B cell (primary cell): Measurements from ENCODE around the gene LRATD1. TPM values are rescaled to one million over a fixed set of nuclear protein-coding genes. Genes with fewer than 3 reads are reported as not detected.

Source experiments
- ATAC-seq: fragments of 200-7000 bp; cut with Tn5 transposase; one replicate; pipeline ENCODE4 v1.10.0; 2021; ENCODE audit warnings: low read depth, mild to moderate bottlenecking, moderate number of reproducible peaks, moderate library complexity
- CTCF ChIA-PET: fragments of 350-600 bp; sonication (Branson Sonifier 250); formaldehyde crosslinking; loops from one replicate; lab custom pipeline; 2021; ENCODE audit warnings: antibody characterized with exemption, inconsistent platforms; lab: Charles Lee
- POLR2A ChIA-PET: fragments of 350-600 bp; sonication (Branson Sonifier 250); formaldehyde crosslinking; loops from one replicate; lab custom pipeline; 2021; ENCODE audit warnings: antibody characterized with exemption; lab: Charles Lee
- DNase-seq: peaks from one replicate; pipeline ENCODE4 v3.0.0; 2013
- H2AFZ ChIP-seq: 2 replicates; pipeline ENCODE4 v1.6.1; 2012; ENCODE audit warnings: mild to moderate bottlenecking, low read depth, low read length; ENCODE audit not compliant: insufficient read depth, poor library complexity, severe bottlenecking
- H3K27ac ChIP-seq, 2 donors: 1 replicate in 1 of 2; 2 replicates in 1 of 2; pipeline ENCODE4 v1.5.1; 2012 to 2013; ENCODE audit warnings: low read length in 2 of 2, mild to moderate bottlenecking in 2 of 2, moderate library complexity in 1 of 2
- H3K27me3 ChIP-seq, 4 experiments: fragments of 200-600 bp in 1 of 4; sonication (generic) in 1 of 4; replicated peaks in 1 of 4; 1 replicate in 2 of 4; 2 replicates in 2 of 4; pipeline versions ENCODE4 v1.6.1 to v1.7.0; 2013 to 2016; ENCODE audit warnings: low read length in 3 of 4, mild to moderate bottlenecking in 2 of 4, mixed read lengths in 1 of 4, moderate library complexity in 1 of 4; ENCODE audit not compliant: insufficient read depth in 4 of 4, control insufficient read depth in 3 of 4; ENCODE audit errors: control extremely low read depth in 1 of 4
- H3K36me3 ChIP-seq, 2 experiments: replicated peaks in 1 of 2; 1 replicate in 1 of 2; 2 replicates in 1 of 2; pipeline versions ENCODE4 v1.6.1 to v1.7.1; 2013; ENCODE audit warnings: low read length in 1 of 2; ENCODE audit not compliant: insufficient read depth in 2 of 2, control insufficient read depth in 1 of 2; ENCODE audit errors: control extremely low read depth in 1 of 2, extremely low read depth in 1 of 2
- H3K4me1 ChIP-seq, 2 donors: fragments of 200-600 bp in 1 of 2; sonication (generic) in 1 of 2; 1 replicate in 1 of 2; 2 replicates in 1 of 2; pipeline versions ENCODE4 v1.5.1 to v1.6.1; 2013 to 2017; ENCODE audit warnings: low read length in 2 of 2; ENCODE audit not compliant: control insufficient read depth in 2 of 2, insufficient read depth in 2 of 2
- H3K4me2 ChIP-seq: replicated peaks from 2 replicates; pipeline ENCODE3; 2012; ENCODE audit warnings: mild to moderate bottlenecking, low read depth, low read length; ENCODE audit not compliant: poor library complexity, severe bottlenecking
- H3K4me3 ChIP-seq, 5 experiments: fragments of 200-600 bp in 1 of 5; sonication (generic) in 1 of 5; 1 replicate in 3 of 5; 2 replicates in 2 of 5; pipeline versions ENCODE4 v1.5.1 to v1.7.0; 2011 to 2016; ENCODE audit warnings: low read length in 4 of 5, mild to moderate bottlenecking in 4 of 5, low read depth in 2 of 5, control low read depth in 1 of 5, moderate library complexity in 1 of 5; ENCODE audit not compliant: insufficient read depth in 1 of 5; ENCODE audit errors: control extremely low read depth in 1 of 5, extremely low read depth in 1 of 5
- H3K79me2 ChIP-seq: fragments of 200-600 bp; sonication (generic); one replicate; pipeline ENCODE4 v1.6.0; 2016; ENCODE audit warnings: low read length; ENCODE audit not compliant: control insufficient read depth, insufficient read depth
- H3K9ac ChIP-seq: fragments of 200-600 bp; sonication (generic); 2 replicates; pipeline ENCODE4 v1.6.1; 2017; ENCODE audit warnings: mild to moderate bottlenecking, low read length, moderate library complexity
- H3K9me3 ChIP-seq, 3 donors: one replicate each; pipeline versions ENCODE4 v1.6.1 to v1.7.1; 2013; ENCODE audit warnings: low read length in 2 of 3; ENCODE audit not compliant: control insufficient read depth in 2 of 3, insufficient read depth in 1 of 3; ENCODE audit errors: control extremely low read depth in 1 of 3
- H4K20me1 ChIP-seq: 2 replicates; pipeline ENCODE4 v1.6.0; 2012; ENCODE audit warnings: mild to moderate bottlenecking, low read length; ENCODE audit not compliant: insufficient read depth, control insufficient read depth, poor library complexity, severe bottlenecking
- H3K27ac Mint-ChIP-seq: one replicate; pipeline ENCODE4 v1.8.0; 2021; ENCODE audit warnings: mixed read lengths
- H3K27me3 Mint-ChIP-seq: one replicate; pipeline ENCODE4 v1.8.0; 2021; ENCODE audit warnings: mixed read lengths
- H3K4me1 Mint-ChIP-seq: one replicate; pipeline ENCODE4 v1.8.0; 2021; ENCODE audit warnings: mixed read lengths
- H3K4me3 Mint-ChIP-seq: one replicate; pipeline ENCODE4 v1.8.0; 2021; ENCODE audit warnings: mixed read lengths
- H3K9me3 Mint-ChIP-seq: one replicate; pipeline ENCODE4 v1.8.0; 2022; ENCODE audit warnings: mixed read lengths; ENCODE audit not compliant: insufficient read depth
- CTCF ChIP-seq: fragments of 200-600 bp; IDR thresholded peaks from one replicate; pipeline ENCODE4 v1.8.0; 2022; ENCODE audit warnings: antibody characterized with exemption, mild to moderate bottlenecking
- EZH2 ChIP-seq: IDR thresholded peaks from 2 replicates; pipeline ENCODE4 v1.6.1; 2012; ENCODE audit warnings: borderline replicate concordance, low read depth, mild to moderate bottlenecking, moderate library complexity, low read length; ENCODE audit not compliant: insufficient read depth, poor library complexity, severe bottlenecking
- WGBS: methylation state at CpG from one replicate; pipeline ENCODE4 v1.1.5; 2013; ENCODE audit warnings: missing lambda C conversion rate; ENCODE audit not compliant: insufficient coverage; 5-methylcytosine and 5-hydroxymethylcytosine counted together
- intact Hi-C: fragments of 100-400 bp; cut with micrococcal nuclease; formaldehyde crosslinking; loops from one replicate; pipeline ENCODE4 v1.10.0; 2022
- polyA plus RNA-seq: library from polyadenylated mRNA; depleted of rRNA; stranded (reverse); fragments of >200 nt; gene quantifications from 2 replicates; pipeline ENCODE4 v1.2.3, GENCODE V29; 2012
- total RNA-seq, 2 donors: library from RNA; stranded (reverse); fragments of 120-200 nt in 1 of 2; gene quantifications; 1 replicate in 1 of 2; 2 replicates in 1 of 2; pipeline versions ENCODE4 v1.2.3 to v1.2.4, GENCODE V29; 2013 to 2022

The LRATD1 gene
- total and polyA plus RNA-seq, 2 donors (not counting 1 experiment from before 2014, with no cell fraction given): not detected

DNA sequence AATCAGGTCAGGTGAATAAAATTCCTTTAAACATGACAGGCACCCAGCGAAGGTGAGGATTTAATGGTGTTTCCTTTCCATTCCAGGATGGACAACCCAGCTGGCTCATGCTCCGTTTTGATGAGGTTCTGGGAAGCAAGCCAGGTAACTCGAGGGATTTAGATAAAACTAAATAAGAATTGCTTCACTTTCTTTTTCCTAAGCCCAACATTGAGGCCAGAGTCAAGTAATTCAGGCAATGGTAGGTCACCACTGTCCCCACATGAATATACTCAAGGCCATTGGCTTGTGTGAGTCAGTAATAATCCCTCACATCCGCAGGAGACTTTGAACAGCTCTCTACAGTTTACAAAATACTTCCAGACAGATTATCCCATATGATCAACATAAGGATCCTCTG is 16.2 kb upstream of the LRATD1 start:
- no peak for ATAC-seq
- Mint-ChIP-seq H3K4me1 (no peaks in the 10 kb centered on the region), H3K27ac (no peak overlapping the region), H3K9me3 (no peaks in the 10 kb centered on the region), H3K4me3 (no peak overlapping the region), H3K27me3 (no peaks in the 10 kb centered on the region)
- H3K79me2 ChIP-seq: no peaks in the 10 kb centered on the region
- H3K9me3 ChIP-seq: no peaks in the 10 kb centered on the region
- no peaks in the 10 kb centered on the region for H3K4me1 ChIP-seq
- no peak overlapping the region for H3K4me2 ChIP-seq
- H2AFZ ChIP-seq: no peak overlapping the region
- H4K20me1 ChIP-seq: no peaks in the 10 kb centered on the region
- H3K27me3 ChIP-seq: no peaks in the 10 kb centered on the region
- no peak overlapping the region for H3K27ac ChIP-seq
- ChIA-PET CTCF (no interaction called here), POLR2A (no interaction called here)
- TF ChIP-seq EZH2: no peak
- TF ChIP-seq CTCF: no peak
- no peak overlapping the region for H3K9ac ChIP-seq
- H3K4me3 ChIP-seq: no peak overlapping the region
- DNase-seq: no peak
- H3K36me3 ChIP-seq: no peaks in the 10 kb centered on the region
- intact Hi-C loops: no loop called here
- no CpG with 5 or more reads among the region's 4 CpGs for WGBS

DNA sequence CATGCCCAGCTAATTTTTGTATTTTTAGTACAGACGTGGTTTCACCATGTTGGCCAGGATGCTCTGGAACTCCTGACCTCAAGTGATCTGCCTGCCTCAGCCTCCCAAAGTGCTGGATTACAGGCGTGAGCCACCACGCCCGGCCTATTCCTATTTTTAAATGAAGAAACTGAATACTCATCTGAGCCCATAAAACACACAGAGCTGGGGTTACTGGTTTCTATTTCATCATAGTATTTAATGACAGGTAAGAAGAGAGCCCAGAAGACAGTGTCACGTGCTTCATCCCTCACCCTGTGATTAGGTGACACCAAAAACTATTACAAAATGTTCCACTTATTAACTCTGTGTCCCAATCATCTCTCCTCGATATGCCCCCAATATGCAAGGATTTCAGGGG is 15.6 kb upstream of the LRATD1 start:
- H3K79me2 ChIP-seq: no peaks in the 10 kb centered on the region
- POLR2A ChIA-PET: no interaction called here
- Mint-ChIP-seq H3K4me3 (no peak overlapping the region), H3K4me1 (no peaks in the 10 kb centered on the region), H3K27ac (no peak overlapping the region), H3K27me3 (no peaks in the 10 kb centered on the region), H3K9me3 (no peaks in the 10 kb centered on the region)
- CTCF ChIA-PET: no interaction called here
- no peak for ATAC-seq
- TF ChIP-seq CTCF: no peak
- no peak for TF ChIP-seq EZH2
- H2AFZ ChIP-seq: no peak overlapping the region
- no peak overlapping the region for H3K9ac ChIP-seq
- no peaks in the 10 kb centered on the region for H3K9me3 ChIP-seq
- H3K27me3 ChIP-seq: no peaks in the 10 kb centered on the region
- no peak overlapping the region for H3K27ac ChIP-seq
- no peak for DNase-seq
- WGBS: 96% methylated on average over 4 of the region's 6 CpGs
- no peaks in the 10 kb centered on the region for H3K36me3 ChIP-seq
- no peaks in the 10 kb centered on the region for H4K20me1 ChIP-seq
- H3K4me3 ChIP-seq: no peak overlapping the region
- H3K4me1 ChIP-seq: no peaks in the 10 kb centered on the region
- no peak overlapping the region for H3K4me2 ChIP-seq
- intact Hi-C loops: no loop called here
